ENCODE measurements around the gene ZNF48.

GRCh38 chr16:30350134-30350871, 44.9 kb upstream of the ZNF48 start:
- no peak for TF ChIP-seq CTCF (conservative IDR thresholded peaks at IDR 0.05; ENCODE audit: low read length)
- no peak for TF ChIP-seq EZH2phosphoT487 (IDR thresholded peaks at IDR 0.05; ENCODE audit: borderline replicate concordance, low read depth, low read length)

Measured in OCI-LY7 (cell line).